ENCODE measurements around the gene IP6K1.
"Not testable (repeated sequence)": the region's sequence is repeated elsewhere in the genome, so short reads cannot be mapped to it uniquely, and the experiment has no call there.

The IP6K1 gene

DNA sequence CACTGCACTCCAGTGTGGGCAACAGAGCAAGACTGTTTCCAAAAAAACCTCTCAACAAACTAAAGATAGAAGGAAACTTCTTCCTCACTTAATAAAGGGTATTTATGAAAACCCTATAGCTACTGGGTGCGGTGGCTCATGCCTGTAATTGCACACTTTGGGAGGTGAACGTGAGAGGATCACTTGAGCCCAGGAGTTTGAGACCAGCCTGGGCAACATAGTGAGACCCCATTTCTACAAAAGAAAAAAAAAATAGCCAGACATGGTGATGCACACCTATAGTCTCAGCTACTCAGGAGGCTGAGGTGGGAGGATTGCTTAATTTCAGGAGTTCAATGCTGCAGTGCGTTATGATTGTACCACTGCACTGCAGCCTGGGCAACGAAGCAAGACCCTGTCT lies 22.4 kb downstream of the IP6K1 start:
- DNase-seq (ENCODE audit: low read depth): no peak

DNA sequence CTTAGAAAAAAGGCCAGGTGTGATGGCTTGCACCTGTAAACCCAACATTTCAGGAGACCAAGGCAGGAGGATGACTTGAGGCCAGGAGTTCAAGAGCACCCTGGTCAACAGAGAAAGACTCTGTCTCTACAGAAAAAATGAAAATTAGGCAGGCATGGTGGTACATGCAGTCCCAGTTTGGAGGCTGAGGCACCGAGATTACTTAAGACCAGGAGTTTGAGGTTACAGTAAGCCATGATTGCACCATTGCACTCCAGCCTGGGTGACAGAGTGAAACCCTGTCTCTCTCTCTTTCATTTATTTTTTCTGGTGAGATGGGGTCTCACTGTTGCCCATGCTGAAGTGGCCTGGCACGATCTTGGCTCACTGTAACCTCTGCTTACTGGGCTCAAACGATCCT lies 24.7 kb downstream of the IP6K1 start:
- DNase-seq (ENCODE audit: low read depth): no peak

DNA sequence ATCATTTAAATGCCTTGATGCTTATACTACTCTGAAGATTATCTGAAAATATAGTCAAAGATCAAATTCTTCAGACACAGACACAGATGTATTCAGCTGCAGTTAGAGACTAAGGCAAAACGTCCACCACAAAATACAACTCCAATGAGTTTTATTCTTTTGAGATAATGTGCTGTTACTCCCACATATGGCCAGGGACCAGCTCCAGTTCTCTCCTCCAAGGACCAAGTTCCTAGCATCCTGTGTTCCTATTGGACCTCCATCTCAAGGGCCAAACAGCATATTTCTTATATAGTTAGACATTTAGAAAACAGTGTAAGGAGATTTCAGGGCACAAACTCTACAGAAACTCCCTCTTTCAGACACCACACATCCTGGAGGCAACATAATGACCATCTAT lies 27.1 kb downstream of the IP6K1 start:
- no peak for DNase-seq (ENCODE audit: low read depth)

DNA sequence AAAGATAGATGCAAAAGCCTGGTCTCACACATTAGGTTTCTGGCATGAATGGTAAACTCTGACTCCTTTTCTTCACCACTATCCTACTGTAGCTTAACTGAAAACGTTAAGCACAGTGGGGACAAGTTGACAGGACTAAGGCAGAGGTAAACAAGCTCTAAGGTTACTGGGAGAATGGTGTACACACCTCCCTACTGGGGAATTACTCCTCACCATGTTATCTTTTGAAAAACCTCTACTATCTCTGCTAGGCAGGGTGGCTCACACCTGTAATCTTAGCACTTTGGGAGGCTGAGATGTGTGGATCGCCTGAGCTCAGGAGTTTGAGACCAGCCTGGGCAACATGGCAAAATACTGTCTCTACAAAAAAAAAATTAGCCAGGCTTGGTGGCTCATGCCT lies 29.1 kb downstream of the IP6K1 start:
- DNase-seq (ENCODE audit: low read depth): no peak

DNA sequence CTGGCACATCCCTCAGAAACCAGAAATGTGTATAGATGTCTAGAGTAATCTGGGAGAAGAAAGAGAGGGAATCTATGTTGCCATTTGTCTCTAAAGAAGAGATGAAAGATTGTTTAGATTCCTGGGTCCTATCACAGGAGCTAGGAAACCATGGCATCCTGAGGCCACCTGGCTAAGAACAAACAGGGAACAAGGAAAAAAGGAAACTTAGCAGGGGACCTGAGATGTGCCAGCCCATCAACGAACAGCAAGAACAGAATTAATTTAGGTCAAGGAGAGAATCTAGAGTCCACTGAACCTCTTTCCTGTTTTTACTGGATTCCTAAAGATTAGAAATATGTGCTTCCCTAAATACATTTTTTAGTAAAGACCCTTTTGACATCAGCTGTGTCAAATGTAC lies 30.3 kb downstream of the IP6K1 start:
- DNase-seq (ENCODE audit: low read depth): no peak

DNA sequence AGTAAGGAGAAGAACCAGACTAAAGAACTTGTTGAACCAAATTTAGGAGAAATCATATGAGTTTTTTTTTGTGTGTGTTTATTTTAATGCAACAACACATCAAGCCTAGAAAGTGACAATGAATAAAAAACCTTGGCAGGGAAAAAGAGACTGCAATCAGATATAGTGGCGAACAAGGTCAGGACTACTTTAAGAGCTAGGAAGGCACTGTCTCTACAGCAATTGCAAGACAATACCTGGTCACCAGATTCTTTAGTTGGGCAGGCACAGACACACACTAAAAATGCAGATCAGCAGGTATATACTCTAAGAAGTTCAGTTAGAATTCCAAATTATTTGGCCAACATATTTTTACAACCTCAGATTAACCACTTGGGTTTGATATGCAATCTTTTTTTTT lies 31.8 kb downstream of the IP6K1 start:
- no peak for DNase-seq (ENCODE audit: low read depth)

DNA sequence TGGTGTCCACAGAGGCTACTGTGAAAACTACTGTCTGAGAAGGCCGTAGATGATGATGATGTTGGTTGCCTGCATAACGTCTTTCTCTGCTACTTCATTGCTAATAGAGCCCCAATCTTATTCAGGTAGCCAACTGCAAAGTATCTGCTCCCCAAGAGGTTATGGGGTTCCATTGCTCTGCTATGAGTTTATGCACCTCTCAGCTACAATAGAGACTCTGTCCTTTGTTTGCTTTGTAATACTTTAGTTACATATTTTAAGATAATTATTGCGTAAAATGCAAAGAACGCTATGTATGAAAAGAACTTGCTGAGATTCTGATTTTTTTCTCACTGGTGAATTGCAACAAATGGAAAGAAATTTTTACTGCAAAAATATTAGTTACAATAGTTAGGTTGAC lies 34.8 kb downstream of the IP6K1 start:
- DNase-seq (ENCODE audit: low read depth): no peak

DNA sequence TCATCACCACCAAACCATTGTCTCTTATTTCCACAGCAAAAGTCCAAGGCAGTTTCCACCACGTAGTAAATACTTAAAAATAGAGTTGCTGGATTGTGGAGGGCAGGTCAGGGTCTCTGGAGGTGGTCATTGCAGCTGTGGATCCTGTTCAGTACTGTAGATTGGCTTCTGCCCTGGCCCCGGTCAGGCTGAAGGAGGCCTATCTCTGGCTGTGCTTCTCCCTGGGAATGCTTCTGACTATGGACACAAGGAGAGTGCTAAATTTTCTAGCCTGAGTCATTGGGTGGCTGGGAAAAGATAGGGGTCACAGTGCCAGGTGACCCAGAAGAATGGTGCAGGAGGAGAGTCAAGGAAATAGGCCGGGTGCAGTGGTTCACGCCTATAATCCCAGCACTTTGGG lies 36.3 kb downstream of the IP6K1 start:
- no peak for DNase-seq (ENCODE audit: low read depth)

DNA sequence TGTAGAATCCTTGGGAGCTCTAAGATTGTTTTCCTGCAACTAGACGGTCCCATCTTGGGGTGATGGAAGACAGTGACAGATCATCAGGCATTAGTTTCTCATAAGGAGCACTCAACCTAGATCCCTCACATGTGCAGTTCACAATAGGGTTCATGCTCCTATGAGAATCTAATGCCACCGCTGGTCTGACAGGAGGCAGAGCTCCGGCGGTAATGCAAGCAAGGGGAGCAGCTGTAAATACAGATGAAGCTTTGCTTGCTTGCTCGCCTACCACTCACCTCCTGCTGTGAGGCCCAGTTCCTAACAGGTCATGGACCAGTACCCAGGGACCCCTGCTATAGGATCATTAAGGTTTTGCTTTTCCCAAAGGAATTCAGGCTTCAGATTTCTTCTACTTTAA lies 37.5 kb downstream of the IP6K1 start:
- DNase-seq (ENCODE audit: low read depth): not testable (repeated sequence)

DNA sequence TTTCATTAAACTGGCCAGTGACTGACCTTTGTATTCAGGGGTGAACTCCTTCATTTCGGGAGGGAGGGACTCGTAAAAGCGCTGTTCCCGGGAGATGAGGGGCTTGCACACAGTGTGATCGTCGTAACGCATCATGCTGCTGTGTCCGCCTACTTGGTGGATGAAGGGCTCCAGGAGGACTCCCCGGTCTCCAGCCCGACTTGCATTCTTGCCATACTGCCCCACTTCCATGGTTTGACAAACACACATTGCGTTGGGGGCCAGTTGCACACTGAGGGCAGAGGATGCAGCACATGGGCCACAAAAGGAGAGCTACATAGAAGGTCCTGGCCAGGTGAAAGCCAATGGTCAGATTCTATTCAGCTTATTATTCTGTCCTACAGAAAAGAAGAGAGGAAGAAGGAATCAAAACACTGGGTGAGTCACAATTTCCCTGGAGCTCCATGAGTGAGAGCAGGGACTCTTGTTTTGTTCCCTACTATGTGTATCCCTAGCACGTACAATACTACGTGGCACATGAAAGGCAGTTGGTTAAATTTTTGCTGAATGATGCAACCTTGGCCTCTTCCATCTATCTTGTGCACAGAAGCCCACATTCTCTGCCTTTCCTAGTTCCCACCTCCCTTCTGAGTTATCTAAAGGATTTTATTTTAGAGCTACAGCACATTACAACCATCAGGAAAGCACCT lies 38.4 kb downstream of the IP6K1 start:
- DNase-seq (ENCODE audit: low read depth): no peak

DNA sequence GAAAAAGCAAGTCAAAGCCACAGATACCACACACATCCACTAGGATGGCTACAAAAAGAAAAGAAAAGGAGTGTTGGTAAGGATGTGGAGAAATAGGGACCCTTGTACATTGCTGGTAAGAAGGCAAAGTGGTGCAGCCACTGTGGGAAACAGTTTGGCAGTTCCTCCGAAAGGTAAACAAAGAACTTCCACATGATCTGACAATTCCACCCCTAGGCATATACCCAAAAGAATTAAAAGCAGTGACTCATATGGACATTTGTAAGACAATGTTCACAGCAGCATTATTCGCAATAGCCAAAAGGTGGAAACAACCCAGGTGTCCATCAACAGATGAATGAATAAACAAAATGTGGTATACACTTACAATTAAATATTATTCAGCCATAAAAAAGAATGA lies 40.4 kb downstream of the IP6K1 start:
- no peak for DNase-seq (ENCODE audit: low read depth)

DNA sequence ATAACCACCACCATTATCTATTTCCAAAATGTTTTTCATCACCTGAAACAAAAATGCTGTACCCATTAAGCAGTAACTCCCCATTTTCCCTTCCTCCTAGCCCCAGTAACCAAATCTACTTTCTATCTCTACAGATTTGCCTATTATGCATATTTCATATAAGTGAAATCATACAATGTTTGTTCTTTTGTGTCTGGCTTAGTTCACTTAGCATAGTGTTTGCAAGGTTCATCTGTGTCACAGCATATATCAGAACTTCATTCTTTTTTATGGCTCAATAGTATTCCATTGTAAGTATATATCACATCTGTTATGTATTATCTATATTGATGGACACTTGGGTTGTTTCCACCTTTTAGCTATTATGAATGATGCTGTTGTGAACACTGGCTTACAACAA lies 45.9 kb downstream of the IP6K1 start:
- no peak for DNase-seq (ENCODE audit: low read depth)

DNA sequence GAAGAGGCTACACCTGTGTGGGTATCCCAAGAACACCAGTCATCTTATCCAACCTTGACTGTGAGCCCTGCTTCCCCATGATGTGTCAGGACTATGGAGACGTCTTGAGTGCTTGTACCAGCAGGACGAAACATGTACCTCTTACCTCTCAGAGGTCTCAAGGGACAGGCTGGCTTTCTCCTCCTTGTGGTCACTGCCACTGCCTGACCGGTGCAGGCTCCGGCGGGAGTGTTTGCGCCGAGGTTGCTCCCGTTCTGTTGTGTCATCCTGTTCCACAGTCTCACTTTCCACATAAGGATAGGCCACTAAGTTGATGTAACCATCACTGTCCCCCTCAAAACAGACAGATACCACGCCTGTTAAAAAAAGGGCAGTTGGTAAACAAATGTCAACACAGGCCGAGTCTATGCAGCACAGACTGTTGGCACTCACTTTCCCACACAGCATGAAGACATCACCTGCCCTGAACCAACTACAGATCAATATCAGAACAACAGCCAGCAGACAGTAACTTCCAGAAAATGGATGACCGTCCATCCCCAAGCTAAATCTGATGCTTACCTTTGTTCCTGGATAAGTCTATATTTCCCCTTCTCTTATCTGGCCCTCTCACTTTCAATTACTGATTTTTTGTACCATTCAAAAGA lies 48.2 kb downstream of the IP6K1 start:
- no peak for DNase-seq (ENCODE audit: low read depth)

DNA sequence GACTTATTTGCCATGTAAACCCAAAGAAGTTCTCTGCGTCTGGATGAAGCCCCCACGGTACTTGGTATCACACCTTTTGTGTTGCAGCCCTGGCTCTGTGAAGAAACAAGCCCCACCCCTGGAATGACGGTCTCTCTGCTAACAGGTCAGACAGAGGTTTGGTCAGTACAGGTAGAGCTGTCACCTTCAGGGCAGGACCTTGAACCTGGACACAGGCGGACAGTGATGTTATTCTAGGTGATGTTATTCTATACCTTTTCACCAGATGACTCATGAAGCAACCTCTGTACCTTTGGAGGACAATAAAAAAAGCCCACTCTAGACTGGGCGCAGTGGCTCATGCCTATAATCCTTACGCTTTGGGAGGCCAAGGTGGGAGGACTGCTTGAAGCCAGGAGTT lies 51.6 kb downstream of the IP6K1 start:
- no peak for DNase-seq (ENCODE audit: low read depth)

DNA sequence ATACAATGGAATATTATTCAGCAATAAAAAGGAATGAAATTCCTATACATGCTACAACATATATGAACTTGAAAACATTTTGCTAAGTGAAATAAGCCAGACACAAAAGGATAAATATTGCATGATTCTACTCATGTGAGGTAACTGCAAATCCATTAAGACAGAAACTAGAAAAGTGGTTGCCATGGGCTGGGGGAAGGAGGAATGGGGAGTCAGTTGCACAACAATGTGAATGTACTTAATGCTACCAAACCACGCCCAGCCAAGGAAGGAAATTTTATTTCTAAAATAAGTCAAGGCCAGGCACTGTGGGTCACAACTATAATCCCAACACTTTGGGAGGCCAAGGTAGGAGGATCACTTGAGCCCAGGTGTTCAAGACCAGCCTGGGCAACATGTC lies 52.8 kb downstream of the IP6K1 start:
- no peak for DNase-seq (ENCODE audit: low read depth)

DNA sequence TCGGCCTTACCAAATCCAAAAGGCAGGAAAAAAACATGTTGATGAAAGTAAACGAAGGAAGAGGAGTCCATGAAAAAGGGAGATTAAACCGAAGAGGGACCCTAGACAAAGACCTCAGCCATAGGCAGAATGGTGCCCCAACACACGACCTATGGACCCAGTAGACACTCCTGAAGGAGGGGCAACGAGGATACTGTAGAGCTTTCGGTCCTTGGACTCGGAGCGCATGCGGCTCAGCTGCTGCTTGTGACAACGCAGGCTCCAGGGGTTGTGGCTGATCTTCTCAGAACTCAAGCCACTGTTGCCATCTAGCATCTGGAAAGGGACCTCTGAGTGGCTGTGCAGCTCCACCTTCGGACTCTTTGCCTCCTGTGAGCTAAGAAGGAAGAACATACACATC lies 53.7 kb downstream of the IP6K1 start:
- DNase-seq (ENCODE audit: low read depth): no peak

DNA sequence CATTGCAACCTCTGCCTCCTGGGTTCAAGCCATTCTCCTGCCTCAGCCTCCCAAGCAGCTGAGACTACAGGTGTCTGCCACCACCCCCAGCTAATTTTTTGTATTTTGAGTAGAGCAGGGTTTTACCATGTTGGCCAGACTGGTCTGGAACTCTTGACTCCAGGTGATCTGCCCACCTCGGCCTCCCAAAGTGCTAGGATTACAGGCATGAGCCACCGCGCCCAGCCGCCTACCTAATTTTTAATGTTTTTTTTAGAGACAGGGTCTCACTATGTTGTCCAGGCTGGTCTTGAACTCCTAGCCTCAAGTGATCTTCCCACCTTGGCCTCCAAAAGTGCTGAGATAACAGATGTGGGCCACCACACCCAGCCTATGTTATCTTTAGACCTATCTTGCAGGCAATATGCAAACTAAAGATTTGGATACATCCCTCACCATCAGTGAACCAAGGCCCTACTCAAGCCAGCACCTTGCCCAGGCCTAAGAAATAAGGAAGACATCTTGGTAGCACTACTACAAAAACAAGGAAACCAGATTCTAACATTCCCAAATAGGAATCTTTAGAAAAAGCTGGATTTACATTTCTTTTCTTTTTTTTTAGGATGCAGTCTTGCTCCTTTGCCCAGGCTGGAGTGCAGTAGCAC lies 56.3 kb downstream of the IP6K1 start:
- no peak for DNase-seq (ENCODE audit: low read depth)

DNA sequence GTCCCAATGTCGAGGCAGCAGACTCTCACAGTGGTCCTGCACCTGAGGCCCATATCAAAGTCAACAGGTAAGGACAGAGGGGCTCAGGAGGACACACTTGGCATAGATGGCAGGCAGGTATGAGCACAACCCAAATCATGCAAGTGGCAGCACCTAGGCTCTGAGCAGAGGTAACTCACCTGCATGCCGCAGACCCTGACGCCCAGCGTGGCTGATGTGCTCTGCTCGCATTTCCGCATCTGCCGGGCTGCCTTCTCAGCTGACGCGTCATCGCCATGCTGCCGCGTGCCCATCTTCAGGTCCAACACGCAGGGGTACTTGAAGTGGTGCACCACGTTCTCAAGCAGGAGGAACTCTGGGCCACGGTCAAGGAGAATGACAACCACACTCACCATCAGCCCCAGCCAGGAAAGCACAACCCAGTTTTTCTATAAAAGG lies 58.4 kb downstream of the IP6K1 start:
- DNase-seq (ENCODE audit: low read depth): no peak

DNA sequence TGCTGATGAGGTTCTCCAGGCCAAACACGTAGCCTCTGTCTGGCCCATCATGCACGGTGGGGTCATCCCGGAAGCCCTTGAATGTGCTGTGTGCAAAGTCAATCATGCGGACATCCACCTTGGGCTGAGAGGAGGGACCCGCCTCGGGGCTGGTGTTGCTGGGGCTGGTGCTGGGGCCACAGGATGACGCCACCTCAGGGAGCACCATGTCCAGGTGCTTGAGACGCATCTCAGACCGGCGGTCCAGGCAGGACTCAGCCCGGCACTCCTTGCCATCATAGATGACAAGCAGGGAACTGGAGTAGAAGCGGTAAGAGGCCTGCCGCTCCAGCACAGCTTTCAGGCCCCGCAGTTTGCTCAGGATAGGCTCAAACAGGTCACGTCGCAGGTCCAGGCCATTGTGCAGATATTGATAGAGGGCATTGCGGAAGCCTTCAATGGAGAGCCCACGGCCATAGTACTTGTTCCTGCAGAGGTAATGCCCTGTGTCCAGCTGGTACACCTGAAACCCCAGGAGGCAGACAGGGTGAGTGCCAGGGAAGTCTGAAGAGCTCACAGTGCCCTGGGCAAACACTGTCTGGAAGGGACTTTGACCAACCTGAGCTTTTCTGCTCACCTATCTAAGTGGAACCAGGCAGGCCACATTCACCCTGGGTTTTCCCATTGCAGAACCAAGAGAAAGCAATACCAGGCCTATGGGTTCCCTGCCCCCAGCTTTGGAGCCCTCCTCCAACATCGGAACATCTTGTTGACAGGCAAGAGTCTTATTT lies 59.0 kb downstream of the IP6K1 start:
- DNase-seq (ENCODE audit: low read depth): no peak

DNA sequence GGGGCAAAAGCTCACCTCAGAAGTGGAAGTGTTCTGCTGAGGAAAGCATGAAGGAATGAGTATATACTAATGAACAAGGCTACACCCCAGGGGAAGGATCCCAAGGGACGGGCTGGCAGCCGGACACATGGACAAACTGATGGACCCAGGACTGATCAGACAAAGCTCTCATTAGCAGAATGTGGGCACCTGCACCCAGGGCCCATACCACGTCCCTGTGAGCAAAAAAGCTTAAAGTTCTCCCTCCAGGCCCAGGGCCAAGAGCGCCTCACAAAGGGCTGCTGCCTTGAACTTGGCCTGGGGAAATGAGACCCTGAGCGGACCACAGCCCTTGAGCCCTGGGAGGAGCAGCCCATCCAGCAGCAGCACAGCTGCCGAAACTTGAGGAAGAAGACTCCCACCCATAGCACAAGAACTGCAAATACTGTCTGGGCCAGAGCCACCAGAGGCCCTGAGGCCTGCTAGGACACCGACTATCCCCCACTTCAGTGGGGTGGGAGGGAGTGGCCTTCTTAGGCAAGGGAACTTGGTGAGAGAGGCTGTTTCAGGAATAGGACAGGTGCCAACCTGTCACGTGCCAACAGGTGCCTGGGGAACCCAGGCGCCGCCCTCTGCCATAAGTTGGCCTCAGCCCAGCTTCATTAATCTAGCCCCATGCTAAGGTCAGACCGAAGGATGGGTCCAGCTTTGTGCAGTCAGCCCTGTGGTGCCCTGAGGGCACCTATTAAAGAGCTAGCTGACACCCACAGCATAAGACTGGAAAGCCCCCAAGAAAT lies 60.2 kb downstream of the IP6K1 start:
- DNase-seq (ENCODE audit: low read depth): no peak

DNA sequence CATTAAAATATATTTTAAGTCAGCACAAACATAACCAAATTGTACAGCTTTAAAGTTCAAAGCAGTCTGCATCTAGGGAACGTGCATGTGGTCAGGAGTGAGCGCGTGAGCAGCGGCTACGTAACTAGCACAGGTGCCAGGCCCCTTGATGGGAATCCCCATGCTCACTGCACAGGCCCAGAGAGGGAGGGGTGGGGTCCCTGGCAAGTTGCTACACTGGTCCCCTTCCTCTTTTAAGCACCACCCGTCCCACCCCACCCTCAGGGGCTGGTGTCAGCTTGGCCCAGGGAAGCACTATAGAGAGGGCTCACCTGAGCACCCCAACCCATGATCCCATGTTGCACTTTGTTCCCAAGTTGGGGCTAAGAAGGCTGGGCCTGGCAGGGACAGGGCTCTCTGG lies 61.8 kb downstream of the IP6K1 start:
- DNase-seq (ENCODE audit: low read depth): no peak
